DOHH2 (cell line): ENCODE measurements around the gene PCDHGA4.
"Not testable (repeated sequence)": the region's sequence is repeated elsewhere in the genome, so short reads cannot be mapped to it uniquely, and the experiment has no call there.

Experiments
- H3F3A ChIP-seq: fragments of 200-600 bp; sonication (generic), shearing (Covaris generic); 2 replicates; pipeline ENCODE4 v1.6.0; 2016; ENCODE audit warnings: antibody characterized with exemption, mild to moderate bottlenecking; ENCODE audit not compliant: control insufficient read depth, insufficient read depth
- H3K27ac ChIP-seq: fragments of 200-600 bp; sonication (generic); 2 replicates; pipeline ENCODE4 v1.5.1; 2014; ENCODE audit warnings: low read depth, mild to moderate bottlenecking, low read length, moderate library complexity
- H3K27me3 ChIP-seq: fragments of 200-600 bp; sonication (generic); 2 replicates; pipeline ENCODE4 v1.6.1; 2014; ENCODE audit warnings: mild to moderate bottlenecking, low read length, mixed read lengths; ENCODE audit not compliant: control insufficient read depth
- H3K36me3 ChIP-seq: fragments of 200-600 bp; sonication (generic); 2 replicates; pipeline ENCODE4 v1.6.1; 2014; ENCODE audit warnings: mild to moderate bottlenecking, low read length, moderate library complexity, mixed read lengths; ENCODE audit not compliant: control insufficient read depth
- H3K4me1 ChIP-seq: fragments of 200-600 bp; sonication (generic); 2 replicates; pipeline ENCODE4 v1.6.1; 2014; ENCODE audit warnings: mild to moderate bottlenecking, low read length, mixed read lengths; ENCODE audit not compliant: control insufficient read depth
- H3K4me2 ChIP-seq: fragments of 200-600 bp; sonication (generic); 2 replicates; pipeline ENCODE4 v1.6.0; 2014; ENCODE audit warnings: mild to moderate bottlenecking, low read length, moderate library complexity
- H3K4me3 ChIP-seq: fragments of 200-600 bp; sonication (generic); 2 replicates; pipeline ENCODE4 v1.5.1; 2014; ENCODE audit warnings: mild to moderate bottlenecking, low read length, mixed read lengths
- H3K79me2 ChIP-seq: fragments of 200-600 bp; sonication (generic); 2 replicates; pipeline ENCODE4 v1.6.1; 2014; ENCODE audit warnings: mild to moderate bottlenecking, low read length, mixed read lengths; ENCODE audit not compliant: control insufficient read depth
- H3K9me2 ChIP-seq: fragments of 200-600 bp; sonication (generic); replicated peaks from 2 replicates; pipeline ENCODE4 v1.6.1; 2014; ENCODE audit warnings: mild to moderate bottlenecking, low read length, mixed read lengths; ENCODE audit not compliant: control insufficient read depth
- H3K9me3 ChIP-seq: fragments of 200-600 bp; sonication (generic); 2 replicates; pipeline ENCODE4 v1.6.1; 2014; ENCODE audit warnings: antibody characterized with exemption, low read length, mixed read lengths; ENCODE audit not compliant: control insufficient read depth, insufficient read depth
- H4K20me1 ChIP-seq: fragments of 200-600 bp; sonication (generic); 2 replicates; pipeline ENCODE4 v1.6.0; 2014; ENCODE audit warnings: low read depth, mild to moderate bottlenecking, antibody characterized with exemption, low read length, moderate library complexity; ENCODE audit not compliant: control insufficient read depth, insufficient read depth
- CTCF ChIP-seq: fragments of 200-600 bp; sonication (generic); IDR thresholded peaks from one replicate; pipeline ENCODE4 v1.5.1; 2014; ENCODE audit warnings: antibody characterized with exemption, mild to moderate bottlenecking, low read depth, low read length; ENCODE audit not compliant: poor library complexity, severe bottlenecking
- EZH2phosphoT487 ChIP-seq: fragments of 200-600 bp; sonication (generic); IDR thresholded peaks from 2 replicates; pipeline ENCODE4 v1.6.1; 2017; ENCODE audit warnings: borderline replicate concordance, mild to moderate bottlenecking, antibody characterized with exemption, low read length, moderate library complexity, mixed read lengths

Gene PCDHGA4

GRCh38 chr5:141397756-141398551 is 43.1 kb downstream of the PCDHGA4 start, which contains the start of gene PCDHGB5:
Gene PCDHGB5 (plus strand): TSS chr5:141397947. CDS start chr5:141398128, 181 bp downstream.
- Histone ChIP-seq H3K79me2 (peaks cover 16% of the 10 kb centered on the region), H3K4me3 (peak within 1 kb of the TSS; percentile 58)
- H3K4me2 ChIP-seq = not testable (repeated sequence)

GRCh38 chr5:141398608-141399007 is 43.8 kb downstream of the PCDHGA4 start:
- Histone ChIP-seq H3K9me3 (peaks cover 44% of the 10 kb centered on the region), H3K36me3 (peaks cover 36% of the 10 kb centered on the region), H3K27me3 (no peaks in the 10 kb centered on the region), H3K4me2 (no peak overlapping the region), H3K9me2 (no peaks in the 10 kb centered on the region), H4K20me1 (no peaks in the 10 kb centered on the region), H3K4me3 (peak overlapping the region; percentile 24; the same call in 1 of the 2 replicates), H3K27ac (no peak overlapping the region), H3F3A (no peaks in the 10 kb centered on the region; the same call in 1 of the 2 replicates), H3K79me2 (peaks cover 16% of the 10 kb centered on the region), H3K4me1 (no peaks in the 10 kb centered on the region)
- no peak for TF ChIP-seq EZH2phosphoT487
- no peak for TF ChIP-seq CTCF

More at GRCh38 chr5:141397756-141398551, 43.1 kb downstream of the PCDHGA4 start, which contains the start of gene PCDHGB5:
- TF ChIP-seq CTCF = peak; percentile 43
- not testable (repeated sequence) for H3K4me1 ChIP-seq, H3K9me2 ChIP-seq, H3K27me3 ChIP-seq, H3F3A ChIP-seq, H3K27ac ChIP-seq, H4K20me1 ChIP-seq
- Histone ChIP-seq H3K9me3 (peaks cover 48% of the 10 kb centered on the region), H3K36me3 (peaks cover 41% of the 10 kb centered on the region)

- Histone ChIP-seq H3K36me3 (peaks cover 33% of the 10 kb centered on the region), H4K20me1 (no peaks in the 10 kb centered on the region), H3K27me3 (no peaks in the 10 kb centered on the region), H3K27ac (no peak overlapping the region), H3K79me2 (peaks cover 16% of the 10 kb centered on the region), H3K4me1 (no peaks in the 10 kb centered on the region), H3K4me2 (no peak overlapping the region), H3K4me3 (0 out of 2 replicates have a peak overlapping the region, but pooled peaks have one; percentile 17), H3K9me2 (no peaks in the 10 kb centered on the region), H3F3A (no peaks in the 10 kb centered on the region; the same call in 1 of the 2 replicates), H3K9me3 (peaks cover 37% of the 10 kb centered on the region)
- TF ChIP-seq EZH2phosphoT487 (no peak), CTCF (no peak)
Observed at GRCh38 chr5:141399555-141400258, 44.9 kb downstream of the PCDHGA4 start.
